ENCODE measurements around the gene SNX21.
A peak's percentile ranks its signal among the peaks of the same experiment; 100 is the strongest.
"Not testable (repeated sequence)": the region's sequence is repeated elsewhere in the genome, so short reads cannot be mapped to it uniquely, and the experiment has no call there.

The SNX21 gene

GRCh38 chr20:45873409-45874103 is 40.0 kb downstream of the SNX21 start:
- DNase-seq (ENCODE audit: insufficient read length, low spot score): no peak
- TF ChIP-seq POLR2A (IDR thresholded peaks at IDR 0.05; ENCODE audit: low read depth, low read length): no peak
- FAIRE-seq: no peak

GRCh38 chr20:45874104-45874481 is 40.5 kb downstream of the SNX21 start:
- not testable (repeated sequence) for FAIRE-seq; DNase-seq (ENCODE audit: insufficient read length, low spot score)

GRCh38 chr20:45874576-45874975 is 41.0 kb downstream of the SNX21 start:
- DNase-seq (ENCODE audit: insufficient read length, low spot score): no peak
- FAIRE-seq: no peak
- no peak for TF ChIP-seq POLR2A (IDR thresholded peaks at IDR 0.05; ENCODE audit: low read depth, low read length)

- FAIRE-seq (no peak), DNase-seq (ENCODE audit: insufficient read length, low spot score) (no peak)
- no peak for TF ChIP-seq POLR2A (IDR thresholded peaks at IDR 0.05; ENCODE audit: low read depth, low read length)
Observed at GRCh38 chr20:45878076-45878761, 44.6 kb downstream of the SNX21 start.

- peak; percentile 86 for TF ChIP-seq POLR2A (IDR thresholded peaks at IDR 0.05; ENCODE audit: low read depth, low read length)
- peak; percentile 97 for DNase-seq (ENCODE audit: insufficient read length, low spot score)
- peak; percentile 57 for FAIRE-seq
Observed at GRCh38 chr20:45880988-45881788, 47.6 kb downstream of the SNX21 start, which contains the start of gene ZSWIM1. TSS of gene ZSWIM1 (plus strand) at chr20:45881227. CDS start at chr20:45882593, 1,366 bp downstream.

- no peak for TF ChIP-seq POLR2A (IDR thresholded peaks at IDR 0.05; ENCODE audit: low read depth, low read length)
- DNase-seq (ENCODE audit: insufficient read length, low spot score): no peak
- no peak for FAIRE-seq
Observed at GRCh38 chr20:45882469-45883099, 49.0 kb downstream of the SNX21 start.

GRCh38 chr20:45883100-45883469 is 49.5 kb downstream of the SNX21 start:
- no peak for FAIRE-seq

GRCh38 chr20:45886590-45887345 is 53.2 kb downstream of the SNX21 start:
- no peak for FAIRE-seq
- TF ChIP-seq POLR2A (IDR thresholded peaks at IDR 0.05; ENCODE audit: low read depth, low read length): no peak
- DNase-seq (ENCODE audit: insufficient read length, low spot score): no peak

More at GRCh38 chr20:45883100-45883469, 49.5 kb downstream of the SNX21 start:
- no peak for TF ChIP-seq POLR2A (IDR thresholded peaks at IDR 0.05; ENCODE audit: low read depth, low read length)
- no peak for DNase-seq (ENCODE audit: insufficient read length, low spot score)

GRCh38 chr20:45887346-45887715 is 53.7 kb downstream of the SNX21 start, which contains the start of gene SPATA25:
TSS of gene SPATA25 (minus strand) at chr20:45887622. CDS start at chr20:45887590, 32 bp downstream.
- TF ChIP-seq POLR2A (IDR thresholded peaks at IDR 0.05; ENCODE audit: low read depth, low read length): no peak
- no peak for DNase-seq (ENCODE audit: insufficient read length, low spot score)
- no peak for FAIRE-seq

- no peak for DNase-seq (ENCODE audit: insufficient read length, low spot score)
- no peak for FAIRE-seq
- no peak for TF ChIP-seq POLR2A (IDR thresholded peaks at IDR 0.05; ENCODE audit: low read depth, low read length)
Observed at GRCh38 chr20:45888681-45889080, 55.1 kb downstream of the SNX21 start.

GRCh38 chr20:45890077-45890984 is 56.7 kb downstream of the SNX21 start:
- no peak for DNase-seq (ENCODE audit: insufficient read length, low spot score)
- TF ChIP-seq POLR2A (IDR thresholded peaks at IDR 0.05; ENCODE audit: low read depth, low read length): no peak
- no peak for FAIRE-seq

Data from H54 (cell line).